ENCODE measurements around the gene CSTPP1. TPM values are rescaled to one million over a fixed set of nuclear protein-coding genes. Genes with fewer than 3 reads are reported as not detected.
"Not testable (repeated sequence)": the region's sequence is repeated elsewhere in the genome, so short reads cannot be mapped to it uniquely, and the experiment has no call there.

Gene CSTPP1
- total RNA-seq, 1 donor from 2014 or later: 4.1 TPM

GRCh38 chr11:46951864-46952263 is 15.3 kb downstream of the CSTPP1 start:
- no peak for DNase-seq (ENCODE audit: low spot score)
- no peak for ATAC-seq

GRCh38 chr11:46952553-46952952 is 16.0 kb downstream of the CSTPP1 start:
- ATAC-seq: no peak

GRCh38 chr11:46953093-46953492 is 16.5 kb downstream of the CSTPP1 start:
- DNase-seq (ENCODE audit: low spot score): no peak
- no peak for ATAC-seq

More at GRCh38 chr11:46952553-46952952, 16.0 kb downstream of the CSTPP1 start:
- DNase-seq (ENCODE audit: low spot score): no peak

GRCh38 chr11:46958777-46959176 is 22.2 kb downstream of the CSTPP1 start:
- ATAC-seq (no peak), DNase-seq (ENCODE audit: low spot score) (no peak)

- DNase-seq (ENCODE audit: low spot score) (no peak), ATAC-seq (no peak)
These were observed 24.5 kb downstream of the CSTPP1 start for GRCh38 chr11:46961041-46961440.

GRCh38 chr11:46961886-46962285 is 25.3 kb downstream of the CSTPP1 start:
- not testable (repeated sequence) for ATAC-seq; DNase-seq (ENCODE audit: low spot score)

GRCh38 chr11:46963844-46964243 is 27.3 kb downstream of the CSTPP1 start:
- DNase-seq (ENCODE audit: low spot score) (no peak), ATAC-seq (no peak)

- DNase-seq (ENCODE audit: low spot score) (no peak), ATAC-seq (no peak)
These were observed 30.2 kb downstream of the CSTPP1 start for GRCh38 chr11:46966773-46967172.

GRCh38 chr11:46967962-46968361 is 31.4 kb downstream of the CSTPP1 start:
- ATAC-seq (no peak), DNase-seq (ENCODE audit: low spot score) (no peak)

- ATAC-seq: no peak
- DNase-seq (ENCODE audit: low spot score): no peak
These were observed 32.8 kb downstream of the CSTPP1 start for GRCh38 chr11:46969379-46969778.

- no peak for ATAC-seq
- no peak for DNase-seq (ENCODE audit: low spot score)
These were observed 34.5 kb downstream of the CSTPP1 start for GRCh38 chr11:46970913-46971625.

GRCh38 chr11:46972343-46972742 is 35.8 kb downstream of the CSTPP1 start:
- DNase-seq (ENCODE audit: low spot score): no peak

GRCh38 chr11:46972821-46973220 is 36.3 kb downstream of the CSTPP1 start:
- DNase-seq (ENCODE audit: low spot score) (no peak), ATAC-seq (no peak)

More at GRCh38 chr11:46972343-46972742, 35.8 kb downstream of the CSTPP1 start:
- ATAC-seq: peak; percentile 68

- no peak for DNase-seq (ENCODE audit: low spot score)
These were observed 39.8 kb downstream of the CSTPP1 start for GRCh38 chr11:46976182-46976854.

GRCh38 chr11:46977038-46977813 is 40.7 kb downstream of the CSTPP1 start:
- no peak for ATAC-seq
- no peak for DNase-seq (ENCODE audit: low spot score)

More at GRCh38 chr11:46976182-46976854, 39.8 kb downstream of the CSTPP1 start:
- ATAC-seq: no peak

- ATAC-seq: peak; percentile 31
- DNase-seq (ENCODE audit: low spot score): no peak
These were observed 41.5 kb downstream of the CSTPP1 start for GRCh38 chr11:46978005-46978491.

GRCh38 chr11:46979358-46979757 is 42.8 kb downstream of the CSTPP1 start:
- ATAC-seq: no peak
- DNase-seq (ENCODE audit: low spot score): no peak

- DNase-seq (ENCODE audit: low spot score) (no peak), ATAC-seq (peak; percentile 72)
These were observed 44.9 kb downstream of the CSTPP1 start for GRCh38 chr11:46981436-46981835.

GRCh38 chr11:46982797-46983452 is 46.4 kb downstream of the CSTPP1 start:
- no peak for ATAC-seq
- DNase-seq (ENCODE audit: low spot score): no peak

- DNase-seq (ENCODE audit: low spot score) (no peak), ATAC-seq (no peak)
These were observed 47.0 kb downstream of the CSTPP1 start for GRCh38 chr11:46983598-46983997.

GRCh38 chr11:46984548-46984947 is 48.0 kb downstream of the CSTPP1 start:
- no peak for ATAC-seq

More at GRCh38 chr11:46984548-46984947, 48.0 kb downstream of the CSTPP1 start:
- no peak for DNase-seq (ENCODE audit: low spot score)
